Colonic mucosa (tissue), 4 donors: Measurements from ENCODE around the gene NTNG1. TPM values are rescaled to one million over a fixed set of nuclear protein-coding genes. Genes with fewer than 3 reads are reported as not detected.
A peak's percentile ranks its signal among the peaks of the same experiment; 100 is the strongest.

ENCODE experiments used
- DNase-seq: peaks from one replicate; pipeline ENCODE4 v3.0.0-alpha.2; 2020
- H3K27ac ChIP-seq: fragments of 200-600 bp; one replicate; pipeline ENCODE4 v1.8.0; 2021
- H3K27me3 ChIP-seq: fragments of 200-600 bp; one replicate; pipeline ENCODE4 v1.8.0; 2021
- H3K36me3 ChIP-seq: fragments of 200-600 bp; one replicate; pipeline ENCODE4 v1.8.0; 2021
- H3K4me1 ChIP-seq: fragments of 200-600 bp; one replicate; pipeline ENCODE4 v1.8.0; 2021; ENCODE audit warnings: mild to moderate bottlenecking
- H3K4me3 ChIP-seq: fragments of 200-600 bp; one replicate; pipeline ENCODE4 v1.8.0; 2021
- H3K9ac ChIP-seq, 2 donors: one replicate each; pipeline ENCODE4 v1.7.0; 2013; ENCODE audit warnings: control low read depth in 2 of 2, low read depth in 2 of 2, low read length in 2 of 2
- H3K9me3 ChIP-seq: fragments of 200-600 bp; one replicate; pipeline ENCODE4 v1.8.0; 2021
- intact Hi-C: fragments of 100-400 bp; cut with DNase I; formaldehyde crosslinking; loops from one replicate; pipeline ENCODE4 v1.14.1; 2022
- total RNA-seq, 2 donors: library from RNA; stranded (reverse); fragmentation: NEBNext Ultra II Directional in 1 of 2; extraction: Animal tissue kit (Norgen Biotek cat#: 25700) in 1 of 2; gene quantifications; one replicate each; pipeline ENCODE4 v1.2.1, GENCODE V29; 2021
- TF ChIP-seq, protein P1 (sequence below): fragments of 200-600 bp; IDR thresholded peaks from one replicate; pipeline ENCODE4 v1.8.0; 2022; ENCODE audit warnings: antibody characterized with exemption, mild to moderate bottlenecking
- donor health status: healthy.
- donor health status: DM: no; HTN: no; CAD: no.
- donor health status: DM: no; HTN: no; CAD: no.

The NTNG1 gene
- total RNA-seq, 2 donors from 2014 or later: 0.30 to 0.88 TPM

DNA sequence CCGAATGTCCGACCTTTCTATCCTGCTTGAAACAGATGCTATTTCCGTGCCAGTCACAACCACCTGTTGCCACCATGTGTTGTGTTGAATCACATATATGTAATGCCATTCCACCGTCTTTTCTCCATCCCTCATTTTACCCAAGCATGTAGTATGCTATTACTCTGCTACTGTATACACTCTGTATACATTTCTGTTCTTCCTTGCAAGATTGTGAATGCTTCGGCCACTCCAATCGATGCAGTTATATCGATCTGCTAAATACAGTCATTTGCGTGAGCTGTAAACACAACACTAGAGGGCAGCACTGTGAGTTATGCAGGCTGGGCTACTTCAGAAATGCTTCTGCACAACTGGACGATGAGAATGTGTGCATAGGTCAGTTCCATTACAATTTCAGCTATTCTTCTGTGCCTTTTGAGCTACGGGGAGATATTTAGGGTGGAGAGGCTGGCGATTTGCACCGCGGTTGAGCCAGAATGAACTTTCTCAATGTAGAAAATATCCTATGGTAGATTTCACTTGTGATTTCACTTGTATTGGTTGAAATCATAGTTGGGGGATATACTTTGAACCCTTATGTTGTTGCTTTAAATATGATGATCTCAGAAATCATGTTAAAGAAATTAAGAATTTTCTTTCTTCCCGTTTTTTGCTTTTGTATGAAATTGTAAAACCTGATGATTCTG is 289.8 kb downstream of the NTNG1 start:
- H3K9me3 ChIP-seq: no peaks in the 10 kb centered on the region
- H3K9ac ChIP-seq: no peak overlapping the region
- H3K4me1 ChIP-seq: no peaks in the 10 kb centered on the region
- intact Hi-C loops: loop anchor here (2.0 kb wide), 1 partner anchor 320 kb away; no protein-coding TSS in a partner anchor
- H3K36me3 ChIP-seq: no peaks in the 10 kb centered on the region
- peak; percentile 48 for DNase-seq
- H3K27me3 ChIP-seq: no peaks in the 10 kb centered on the region
- H3K27ac ChIP-seq: no peak overlapping the region
- H3K4me3 ChIP-seq: no peak overlapping the region
- TF ChIP-seq, protein P1, sequence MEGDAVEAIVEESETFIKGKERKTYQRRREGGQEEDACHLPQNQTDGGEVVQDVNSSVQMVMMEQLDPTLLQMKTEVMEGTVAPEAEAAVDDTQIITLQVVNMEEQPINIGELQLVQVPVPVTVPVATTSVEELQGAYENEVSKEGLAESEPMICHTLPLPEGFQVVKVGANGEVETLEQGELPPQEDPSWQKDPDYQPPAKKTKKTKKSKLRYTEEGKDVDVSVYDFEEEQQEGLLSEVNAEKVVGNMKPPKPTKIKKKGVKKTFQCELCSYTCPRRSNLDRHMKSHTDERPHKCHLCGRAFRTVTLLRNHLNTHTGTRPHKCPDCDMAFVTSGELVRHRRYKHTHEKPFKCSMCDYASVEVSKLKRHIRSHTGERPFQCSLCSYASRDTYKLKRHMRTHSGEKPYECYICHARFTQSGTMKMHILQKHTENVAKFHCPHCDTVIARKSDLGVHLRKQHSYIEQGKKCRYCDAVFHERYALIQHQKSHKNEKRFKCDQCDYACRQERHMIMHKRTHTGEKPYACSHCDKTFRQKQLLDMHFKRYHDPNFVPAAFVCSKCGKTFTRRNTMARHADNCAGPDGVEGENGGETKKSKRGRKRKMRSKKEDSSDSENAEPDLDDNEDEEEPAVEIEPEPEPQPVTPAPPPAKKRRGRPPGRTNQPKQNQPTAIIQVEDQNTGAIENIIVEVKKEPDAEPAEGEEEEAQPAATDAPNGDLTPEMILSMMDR: peak; percentile 61

DNA sequence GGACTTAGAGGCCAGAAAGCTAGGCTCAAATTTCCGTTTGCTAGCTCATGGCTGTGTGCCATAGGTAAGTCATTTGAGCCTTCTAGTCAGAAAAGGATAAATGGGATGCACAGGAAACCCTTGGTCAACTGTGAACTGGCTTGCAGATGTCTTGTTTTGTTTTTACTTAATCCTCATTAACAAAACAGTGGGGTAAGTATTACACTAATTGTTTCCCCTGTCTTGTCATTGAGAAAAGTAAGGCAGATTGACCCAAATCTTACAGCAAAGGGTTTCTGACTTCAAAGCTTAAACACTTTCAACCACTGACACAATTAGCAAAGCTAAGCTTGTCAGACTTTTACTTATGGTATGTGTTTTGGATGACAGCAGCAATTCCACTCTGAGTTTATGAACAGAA is 291.3 kb downstream of the NTNG1 start:
- TF ChIP-seq, protein P1: no peak
- Histone ChIP-seq H3K27ac (no peak overlapping the region), H3K4me3 (no peak overlapping the region), H3K36me3 (no peaks in the 10 kb centered on the region), H3K9me3 (no peaks in the 10 kb centered on the region), H3K27me3 (no peaks in the 10 kb centered on the region), H3K9ac (no peak overlapping the region), H3K4me1 (no peaks in the 10 kb centered on the region)
- no peak for DNase-seq
- intact Hi-C loops: no loop called here

DNA sequence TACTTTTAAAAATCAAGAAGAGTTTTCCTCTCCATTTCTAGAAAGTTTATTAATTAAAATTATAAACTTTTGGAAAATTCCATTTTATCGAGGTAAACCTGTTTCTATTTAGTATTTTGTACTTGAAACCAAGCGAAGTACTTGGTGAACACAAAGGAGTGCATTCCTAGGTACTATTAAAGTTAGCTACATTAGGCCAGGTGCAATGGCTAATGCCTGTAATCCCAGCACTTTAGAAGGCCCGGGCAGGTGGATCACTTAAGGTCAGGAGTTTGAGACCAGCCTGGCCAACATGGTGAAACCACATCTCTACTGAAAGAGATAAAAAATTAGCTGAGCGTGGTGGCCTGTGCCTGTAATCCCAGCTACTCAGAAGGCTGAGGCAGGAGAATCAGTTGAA is 292.2 kb downstream of the NTNG1 start:
- H3K4me3 ChIP-seq: no peak overlapping the region
- no peaks in the 10 kb centered on the region for H3K4me1 ChIP-seq
- no peak for DNase-seq
- H3K27ac ChIP-seq: no peak overlapping the region
- TF ChIP-seq, protein P1: no peak
- no peaks in the 10 kb centered on the region for H3K36me3 ChIP-seq
- intact Hi-C loops: no loop called here
- no peaks in the 10 kb centered on the region for H3K27me3 ChIP-seq
- no peak overlapping the region for H3K9ac ChIP-seq
- no peaks in the 10 kb centered on the region for H3K9me3 ChIP-seq

DNA sequence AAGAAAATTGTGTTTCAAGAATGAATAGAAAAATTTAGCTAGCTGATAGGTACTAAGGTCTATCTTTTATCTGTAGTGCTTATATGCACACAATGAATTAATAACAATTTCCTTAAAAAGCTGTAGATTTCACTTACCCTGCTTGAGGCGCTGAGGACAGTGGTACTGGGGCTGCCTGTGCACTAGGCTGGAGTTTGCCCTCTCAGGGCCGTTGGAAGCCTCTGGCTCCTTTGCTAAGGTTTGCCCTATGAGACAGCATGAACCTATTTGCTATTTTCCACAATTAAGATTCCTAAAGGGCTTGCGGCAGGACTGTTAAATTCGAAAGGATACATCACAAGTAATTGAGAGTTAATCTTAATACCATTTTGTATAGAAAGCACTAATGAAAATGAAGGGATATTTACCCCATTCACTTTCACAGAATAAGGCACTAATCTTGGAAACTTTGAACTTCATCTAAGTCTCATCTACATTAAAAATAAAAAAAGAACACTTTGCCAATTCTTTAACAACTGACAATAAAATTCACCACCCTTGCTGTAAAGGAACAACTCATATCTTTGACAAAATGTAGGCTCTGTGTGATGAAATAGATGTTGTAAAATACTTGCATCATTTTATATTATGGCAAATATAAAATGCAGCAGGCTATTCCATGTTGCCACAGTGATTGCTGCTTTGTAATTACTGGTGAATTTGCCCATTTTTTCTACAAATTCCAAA is 293.0 kb downstream of the NTNG1 start:
- Histone ChIP-seq H3K27ac (no peak overlapping the region), H3K36me3 (no peaks in the 10 kb centered on the region), H3K4me1 (no peaks in the 10 kb centered on the region), H3K27me3 (no peaks in the 10 kb centered on the region), H3K9me3 (no peaks in the 10 kb centered on the region), H3K4me3 (no peak overlapping the region), H3K9ac (no peak overlapping the region)
- TF ChIP-seq, protein P1: no peak
- DNase-seq: no peak
- intact Hi-C loops: no loop called here

DNA sequence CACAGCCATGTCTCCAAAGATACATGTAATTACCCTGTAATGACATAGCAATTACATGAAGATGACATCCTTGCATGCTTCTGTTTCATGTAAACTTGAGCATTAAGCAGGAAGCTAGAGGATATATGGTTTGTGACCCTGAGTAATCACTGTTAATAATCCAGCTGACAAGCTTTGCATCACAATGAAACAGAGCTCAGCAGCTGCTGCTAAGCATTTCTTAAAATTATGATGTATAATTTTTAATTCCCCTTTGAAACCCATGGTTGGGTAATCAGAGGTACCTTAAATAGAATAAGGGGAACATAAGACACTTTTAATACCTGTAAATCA is 293.5 kb downstream of the NTNG1 start:
- intact Hi-C loops: no loop called here
- TF ChIP-seq, protein P1: no peak
- Histone ChIP-seq H3K27ac (no peak overlapping the region), H3K9ac (no peak overlapping the region), H3K36me3 (no peaks in the 10 kb centered on the region), H3K4me1 (no peaks in the 10 kb centered on the region), H3K4me3 (no peak overlapping the region), H3K27me3 (no peaks in the 10 kb centered on the region), H3K9me3 (no peaks in the 10 kb centered on the region)
- no peak for DNase-seq
